Measurements from ENCODE around the gene SARDH. TPM values are rescaled to one million over a fixed set of nuclear protein-coding genes. Genes with fewer than 3 reads are reported as not detected.

Gene SARDH
- total RNA-seq, 1 donor from 2014 or later, result 1.8 TPM

GRCh38 chr9:133730994-133731715, 7.0 kb downstream of the SARDH start:
- Histone ChIP-seq H3K36me3 (ENCODE audit: control insufficient read depth, insufficient read depth, low read length) (no peaks in the 10 kb centered on the region), H3K27me3 (ENCODE audit: control insufficient read depth, insufficient read depth, low read length) (peaks cover 28% of the 10 kb centered on the region), H3K4me3 (ENCODE audit: low read depth, low read length) (no peak overlapping the region)
- TF ChIP-seq, protein P1, sequence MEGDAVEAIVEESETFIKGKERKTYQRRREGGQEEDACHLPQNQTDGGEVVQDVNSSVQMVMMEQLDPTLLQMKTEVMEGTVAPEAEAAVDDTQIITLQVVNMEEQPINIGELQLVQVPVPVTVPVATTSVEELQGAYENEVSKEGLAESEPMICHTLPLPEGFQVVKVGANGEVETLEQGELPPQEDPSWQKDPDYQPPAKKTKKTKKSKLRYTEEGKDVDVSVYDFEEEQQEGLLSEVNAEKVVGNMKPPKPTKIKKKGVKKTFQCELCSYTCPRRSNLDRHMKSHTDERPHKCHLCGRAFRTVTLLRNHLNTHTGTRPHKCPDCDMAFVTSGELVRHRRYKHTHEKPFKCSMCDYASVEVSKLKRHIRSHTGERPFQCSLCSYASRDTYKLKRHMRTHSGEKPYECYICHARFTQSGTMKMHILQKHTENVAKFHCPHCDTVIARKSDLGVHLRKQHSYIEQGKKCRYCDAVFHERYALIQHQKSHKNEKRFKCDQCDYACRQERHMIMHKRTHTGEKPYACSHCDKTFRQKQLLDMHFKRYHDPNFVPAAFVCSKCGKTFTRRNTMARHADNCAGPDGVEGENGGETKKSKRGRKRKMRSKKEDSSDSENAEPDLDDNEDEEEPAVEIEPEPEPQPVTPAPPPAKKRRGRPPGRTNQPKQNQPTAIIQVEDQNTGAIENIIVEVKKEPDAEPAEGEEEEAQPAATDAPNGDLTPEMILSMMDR (IDR thresholded peaks at IDR 0.05; ENCODE audit: insufficient read depth, low read length, poor library complexity, severe bottlenecking), result no peak
- no peak for DNase-seq (ENCODE audit: low read depth)

DNA sequence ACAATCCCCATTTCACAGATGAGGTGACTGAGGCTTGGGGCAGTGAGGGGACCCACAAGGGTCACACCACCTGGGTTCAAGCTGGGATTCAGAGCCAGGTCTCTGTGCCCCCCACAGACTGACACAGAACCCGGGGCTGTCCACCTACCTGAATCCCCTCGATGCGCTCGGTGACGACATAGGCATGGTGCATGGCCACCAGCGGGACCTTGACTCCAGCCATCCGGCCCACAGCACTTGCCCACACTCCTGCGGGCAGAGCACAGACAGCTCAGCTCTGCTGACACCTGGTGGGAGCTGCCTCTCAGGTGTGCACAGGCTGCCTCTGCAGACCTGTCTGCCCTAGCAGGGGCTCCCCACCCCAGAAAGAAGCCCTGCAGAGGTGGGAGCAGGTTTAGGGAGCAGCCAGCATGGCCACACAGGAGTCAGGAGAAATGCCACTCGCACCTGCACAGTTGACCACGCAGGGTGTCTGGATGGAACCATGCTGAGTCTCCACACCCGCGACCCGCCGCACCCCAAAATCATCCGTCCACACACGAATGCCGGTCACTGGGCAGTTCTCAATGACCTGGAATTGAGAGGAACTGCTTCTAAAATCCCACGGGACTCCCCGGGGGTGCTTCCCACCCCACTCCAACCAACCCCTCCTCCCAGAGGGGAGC, 8.4 kb downstream of the SARDH start:
- H3K4me3 ChIP-seq (ENCODE audit: low read depth, low read length), result no peak overlapping the region
- H3K27me3 ChIP-seq (ENCODE audit: control insufficient read depth, insufficient read depth, low read length), result peaks cover 21% of the 10 kb centered on the region
- H3K36me3 ChIP-seq (ENCODE audit: control insufficient read depth, insufficient read depth, low read length), result no peaks in the 10 kb centered on the region
- DNase-seq (ENCODE audit: low read depth), result no peak
- TF ChIP-seq, protein P1 (IDR thresholded peaks at IDR 0.05; ENCODE audit: insufficient read depth, low read length, poor library complexity, severe bottlenecking), result no peak

DNA sequence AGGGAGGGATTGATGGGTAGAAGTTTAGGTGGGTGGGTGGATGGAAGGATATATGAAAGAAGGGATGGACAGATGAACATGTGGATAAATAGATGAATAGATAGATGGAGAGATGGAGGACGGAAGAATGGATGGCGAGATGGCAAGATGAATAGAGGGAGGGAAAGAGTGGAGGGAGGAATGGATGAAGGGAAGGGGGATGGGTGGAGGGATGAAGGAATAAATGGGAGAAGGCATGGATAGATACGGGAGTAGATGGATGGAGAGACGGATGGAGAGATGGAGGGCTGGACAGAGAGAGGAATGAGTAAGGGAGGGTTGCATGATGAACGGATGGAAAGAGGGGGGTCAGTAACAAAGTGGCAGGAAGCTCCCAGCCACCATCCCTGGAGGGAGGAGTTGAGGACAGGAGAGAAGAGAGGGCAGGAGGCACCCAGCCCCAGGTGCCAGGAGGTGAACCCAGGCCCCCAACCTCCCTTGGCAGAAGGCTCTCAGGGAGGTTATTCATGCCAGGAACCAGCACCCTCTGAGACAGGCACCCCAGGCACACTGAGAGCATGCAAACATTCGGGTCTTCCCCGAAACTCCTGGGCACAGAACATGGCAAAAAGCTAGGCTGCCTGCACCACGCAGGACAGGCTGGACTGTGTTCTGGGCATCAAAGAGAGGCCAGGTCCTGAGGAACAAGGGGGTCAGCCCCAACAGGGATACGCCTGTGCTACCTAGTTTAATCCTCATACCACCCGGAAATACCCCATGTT, 9.1 kb downstream of the SARDH start:
- Histone ChIP-seq H3K27me3 (ENCODE audit: control insufficient read depth, insufficient read depth, low read length) (peaks cover 18% of the 10 kb centered on the region), H3K36me3 (ENCODE audit: control insufficient read depth, insufficient read depth, low read length) (no peaks in the 10 kb centered on the region), H3K4me3 (ENCODE audit: low read depth, low read length) (no peak overlapping the region)
- DNase-seq (ENCODE audit: low read depth), result no peak
- TF ChIP-seq, protein P1 (IDR thresholded peaks at IDR 0.05; ENCODE audit: insufficient read depth, low read length, poor library complexity, severe bottlenecking), result no peak

GRCh38 chr9:133727876-133728441, 10.2 kb downstream of the SARDH start:
- Histone ChIP-seq H3K27me3 (ENCODE audit: control insufficient read depth, insufficient read depth, low read length) (peaks cover 16% of the 10 kb centered on the region), H3K4me3 (ENCODE audit: low read depth, low read length) (no peak overlapping the region), H3K36me3 (ENCODE audit: control insufficient read depth, insufficient read depth, low read length) (no peaks in the 10 kb centered on the region)
- TF ChIP-seq, protein P1 (IDR thresholded peaks at IDR 0.05; ENCODE audit: insufficient read depth, low read length, poor library complexity, severe bottlenecking), result no peak
- DNase-seq (ENCODE audit: low read depth), result no peak

DNA sequence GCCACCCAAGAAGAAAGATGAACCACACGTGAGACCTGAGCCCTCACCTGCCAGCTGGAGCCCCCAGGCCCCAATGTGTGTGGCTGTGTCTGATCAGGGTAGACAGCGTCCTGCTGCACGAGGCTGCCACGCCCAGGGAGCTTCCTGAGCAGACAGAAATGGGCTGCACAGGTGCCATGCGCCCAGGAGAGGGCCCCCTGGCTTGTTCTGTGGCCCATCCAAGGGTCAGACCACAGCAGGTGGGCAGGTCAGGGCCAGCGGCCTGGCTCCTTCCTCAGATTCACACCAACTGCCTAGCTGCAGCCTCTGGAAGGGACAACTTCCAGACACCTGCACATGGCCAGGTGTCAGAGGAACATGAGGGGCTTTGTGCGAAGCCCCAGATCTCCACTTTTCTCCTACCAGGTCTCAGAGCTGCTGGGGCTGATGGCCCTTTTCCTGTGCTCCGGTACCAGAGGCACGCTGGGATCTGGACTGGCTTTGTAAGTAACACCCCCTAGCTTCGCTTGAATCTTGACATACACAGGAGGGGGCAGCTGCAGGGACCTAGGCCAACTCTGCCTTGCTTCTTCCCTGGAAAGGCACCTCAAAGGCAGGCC, 10.8 kb downstream of the SARDH start:
- H3K4me3 ChIP-seq (ENCODE audit: low read depth, low read length), result no peak overlapping the region
- H3K36me3 ChIP-seq (ENCODE audit: control insufficient read depth, insufficient read depth, low read length), result no peaks in the 10 kb centered on the region
- TF ChIP-seq, protein P1 (IDR thresholded peaks at IDR 0.05; ENCODE audit: insufficient read depth, low read length, poor library complexity, severe bottlenecking), result no peak
- no peak for DNase-seq (ENCODE audit: low read depth)
- peaks cover 15% of the 10 kb centered on the region for H3K27me3 ChIP-seq (ENCODE audit: control insufficient read depth, insufficient read depth, low read length)

All from kidney epithelial cell (primary cell).